A673 (cell line): ENCODE results near the gene TTC27.

Experiments used
- EZH2 ChIP-seq: fragments of 200-600 bp; sonication (generic); IDR thresholded peaks from 2 replicates; pipeline ENCODE4 v1.6.1; 2017; ENCODE audit warnings: borderline replicate concordance, low read depth, mild to moderate bottlenecking, mixed read lengths, antibody characterized with exemption, low read length; ENCODE audit not compliant: poor library complexity, severe bottlenecking
- TF ChIP-seq, protein P1 (sequence below): fragments of 300-800, 200-600 bp; sonication (generic); conservative IDR thresholded peaks from 2 replicates; pipeline ENCODE4 v1.5.1; 2017; ENCODE audit warnings: low read depth, mild to moderate bottlenecking, antibody characterized with exemption, low read length, moderate library complexity, mixed read lengths

DNA sequence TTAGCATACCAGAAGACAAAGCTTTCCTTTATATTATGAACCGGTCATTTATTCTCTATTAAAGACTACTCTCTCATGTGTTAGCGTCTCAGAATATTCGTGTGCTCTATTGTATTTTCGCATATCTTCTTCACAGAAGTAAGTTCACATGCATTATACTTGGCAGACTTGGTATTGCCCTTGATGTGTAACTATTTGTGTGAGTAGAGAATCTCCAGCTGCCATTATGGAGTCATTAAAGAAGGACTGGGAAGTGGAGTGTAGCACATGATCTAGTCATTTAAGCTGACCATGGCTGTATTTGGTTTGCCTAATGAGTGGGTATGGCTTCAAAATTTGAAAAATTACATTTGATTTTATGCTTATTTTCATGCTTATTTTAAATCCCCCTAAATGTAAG lies 92.9 kb downstream of the TTC27 start:
- TF ChIP-seq, protein P1, sequence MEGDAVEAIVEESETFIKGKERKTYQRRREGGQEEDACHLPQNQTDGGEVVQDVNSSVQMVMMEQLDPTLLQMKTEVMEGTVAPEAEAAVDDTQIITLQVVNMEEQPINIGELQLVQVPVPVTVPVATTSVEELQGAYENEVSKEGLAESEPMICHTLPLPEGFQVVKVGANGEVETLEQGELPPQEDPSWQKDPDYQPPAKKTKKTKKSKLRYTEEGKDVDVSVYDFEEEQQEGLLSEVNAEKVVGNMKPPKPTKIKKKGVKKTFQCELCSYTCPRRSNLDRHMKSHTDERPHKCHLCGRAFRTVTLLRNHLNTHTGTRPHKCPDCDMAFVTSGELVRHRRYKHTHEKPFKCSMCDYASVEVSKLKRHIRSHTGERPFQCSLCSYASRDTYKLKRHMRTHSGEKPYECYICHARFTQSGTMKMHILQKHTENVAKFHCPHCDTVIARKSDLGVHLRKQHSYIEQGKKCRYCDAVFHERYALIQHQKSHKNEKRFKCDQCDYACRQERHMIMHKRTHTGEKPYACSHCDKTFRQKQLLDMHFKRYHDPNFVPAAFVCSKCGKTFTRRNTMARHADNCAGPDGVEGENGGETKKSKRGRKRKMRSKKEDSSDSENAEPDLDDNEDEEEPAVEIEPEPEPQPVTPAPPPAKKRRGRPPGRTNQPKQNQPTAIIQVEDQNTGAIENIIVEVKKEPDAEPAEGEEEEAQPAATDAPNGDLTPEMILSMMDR = no peak
- no peak for TF ChIP-seq EZH2
